ENCODE data around the gene MCF2L. TPM values are rescaled to one million over a fixed set of nuclear protein-coding genes. Genes with fewer than 3 reads are reported as not detected.
A peak's percentile ranks its signal among the peaks of the same experiment; 100 is the strongest.
"Not testable (repeated sequence)": the region's sequence is repeated elsewhere in the genome, so short reads cannot be mapped to it uniquely, and the experiment has no call there.

The MCF2L gene
- total RNA-seq, 1 experiment from 2014 or later = 22.1 TPM

DNA sequence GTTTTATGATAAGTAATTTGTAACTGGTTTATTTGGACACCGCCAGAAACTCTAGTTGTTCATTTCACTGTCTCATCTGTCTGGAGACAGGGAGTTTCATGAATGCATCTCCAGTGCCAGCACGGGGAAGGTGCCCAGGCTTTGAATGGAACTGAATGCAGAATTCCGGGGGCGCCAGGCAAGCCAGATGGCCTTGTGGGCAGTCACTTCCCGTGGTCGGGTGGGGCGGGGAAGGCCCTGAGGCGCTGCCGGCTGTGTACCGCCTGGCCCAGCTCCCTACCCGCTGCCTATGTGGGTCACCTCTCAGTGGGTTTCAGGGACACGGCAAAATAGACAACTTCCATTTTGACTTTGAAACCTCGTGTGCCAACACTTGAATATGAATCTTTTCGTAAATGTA is 28.8 kb upstream of the MCF2L start:
- intact Hi-C loops (cut with micrococcal nuclease; ENCODE audit: unreplicated experiment) = loop anchor here (10.0 kb wide), 1 partner anchor 265 kb away; the partner anchor contains the start of genes CUL4A and PCID2
- no peak overlapping the region for H3K27ac Mint-ChIP-seq (ENCODE audit: unreplicated experiment)
- TF ChIP-seq, protein P1, sequence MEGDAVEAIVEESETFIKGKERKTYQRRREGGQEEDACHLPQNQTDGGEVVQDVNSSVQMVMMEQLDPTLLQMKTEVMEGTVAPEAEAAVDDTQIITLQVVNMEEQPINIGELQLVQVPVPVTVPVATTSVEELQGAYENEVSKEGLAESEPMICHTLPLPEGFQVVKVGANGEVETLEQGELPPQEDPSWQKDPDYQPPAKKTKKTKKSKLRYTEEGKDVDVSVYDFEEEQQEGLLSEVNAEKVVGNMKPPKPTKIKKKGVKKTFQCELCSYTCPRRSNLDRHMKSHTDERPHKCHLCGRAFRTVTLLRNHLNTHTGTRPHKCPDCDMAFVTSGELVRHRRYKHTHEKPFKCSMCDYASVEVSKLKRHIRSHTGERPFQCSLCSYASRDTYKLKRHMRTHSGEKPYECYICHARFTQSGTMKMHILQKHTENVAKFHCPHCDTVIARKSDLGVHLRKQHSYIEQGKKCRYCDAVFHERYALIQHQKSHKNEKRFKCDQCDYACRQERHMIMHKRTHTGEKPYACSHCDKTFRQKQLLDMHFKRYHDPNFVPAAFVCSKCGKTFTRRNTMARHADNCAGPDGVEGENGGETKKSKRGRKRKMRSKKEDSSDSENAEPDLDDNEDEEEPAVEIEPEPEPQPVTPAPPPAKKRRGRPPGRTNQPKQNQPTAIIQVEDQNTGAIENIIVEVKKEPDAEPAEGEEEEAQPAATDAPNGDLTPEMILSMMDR (IDR thresholded peaks at IDR 0.05; ENCODE audit: insufficient read depth in 1 of 2, low read depth in 1 of 2, low read length in 1 of 2, severe bottlenecking in 1 of 2, unreplicated experiment in 1 of 2) = no peak
- peaks cover 8% of the 10 kb centered on the region for H3K9me3 Mint-ChIP-seq (ENCODE audit: unreplicated experiment)
- no peak for DNase-seq
- H3K36me3 ChIP-seq (ENCODE audit: control insufficient read depth, insufficient read depth, low read length) = no peaks in the 10 kb centered on the region
- no peaks in the 10 kb centered on the region for H3K27me3 Mint-ChIP-seq (ENCODE audit: insufficient read depth, unreplicated experiment)
- ChIA-PET POLR2A (no interaction called here), CTCF (interaction anchor here (1.5 kb wide), 1 partner anchor 9 kb away, joined by 7 read pairs; no protein-coding TSS in a partner anchor)
- peaks cover 13% of the 10 kb centered on the region for H3K36me3 Mint-ChIP-seq (ENCODE audit: insufficient read depth, unreplicated experiment)
- no TSS peak for BruUV-seq (replicated peaks)
- H3K4me3 ChIP-seq (ENCODE audit: low read depth, low read length) = no peak overlapping the region
- H3K4me3 Mint-ChIP-seq (ENCODE audit: unreplicated experiment) = no peak overlapping the region
- H3K27me3 ChIP-seq (replicated peaks; ENCODE audit: control insufficient read depth, insufficient read depth, low read length) = no peaks in the 10 kb centered on the region
- no peaks in the 10 kb centered on the region for H3K4me1 ChIP-seq
- H3K4me1 Mint-ChIP-seq (ENCODE audit: low read depth, unreplicated experiment) = peaks cover 5% of the 10 kb centered on the region
- H3K9me3 ChIP-seq = no peaks in the 10 kb centered on the region

DNA sequence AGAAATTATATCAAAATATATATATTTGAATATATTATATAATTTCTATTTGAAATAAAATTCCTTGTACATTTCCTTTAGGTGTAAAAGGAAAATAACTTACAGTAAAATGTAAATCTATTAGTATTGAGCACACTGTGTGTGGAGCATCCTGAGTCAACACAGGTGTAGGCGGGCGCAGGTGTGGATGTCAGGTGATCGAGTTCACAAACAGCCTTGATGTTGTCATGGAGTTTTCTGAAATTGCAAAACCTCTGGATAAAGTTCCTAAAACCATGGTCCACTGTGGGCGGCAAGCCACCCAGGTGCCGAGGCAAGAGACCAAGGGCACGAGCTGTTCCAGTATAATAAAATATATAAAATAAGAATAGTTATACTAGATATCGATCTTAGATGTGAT is 27.7 kb upstream of the MCF2L start:
- peaks cover 5% of the 10 kb centered on the region for H3K4me1 Mint-ChIP-seq (ENCODE audit: low read depth, unreplicated experiment)
- Histone ChIP-seq H3K9me3 (no peaks in the 10 kb centered on the region), H3K36me3 (ENCODE audit: control insufficient read depth, insufficient read depth, low read length) (no peaks in the 10 kb centered on the region), H3K27me3 (replicated peaks; ENCODE audit: control insufficient read depth, insufficient read depth, low read length) (no peaks in the 10 kb centered on the region), H3K4me3 (ENCODE audit: low read depth, low read length) (no peak overlapping the region), H3K4me1 (no peaks in the 10 kb centered on the region; the same call in 1 of the 2 replicates)
- no TSS peak for BruUV-seq (replicated peaks)
- H3K27ac Mint-ChIP-seq (ENCODE audit: unreplicated experiment) = no peak overlapping the region
- POLR2A ChIA-PET = no interaction called here
- TF ChIP-seq, protein P1 (IDR thresholded peaks at IDR 0.05; ENCODE audit: insufficient read depth in 1 of 2, low read depth in 1 of 2, low read length in 1 of 2, severe bottlenecking in 1 of 2, unreplicated experiment in 1 of 2) = no peak
- intact Hi-C loops (cut with micrococcal nuclease; ENCODE audit: unreplicated experiment) = loop anchor here (10.0 kb wide), 1 partner anchor 263 kb away; the partner anchor contains the start of genes CUL4A and PCID2
- H3K4me3 Mint-ChIP-seq (ENCODE audit: unreplicated experiment) = no peak overlapping the region
- H3K9me3 Mint-ChIP-seq (ENCODE audit: unreplicated experiment) = peaks cover 8% of the 10 kb centered on the region
- no peak for DNase-seq
- H3K36me3 Mint-ChIP-seq (ENCODE audit: insufficient read depth, unreplicated experiment) = peaks cover 13% of the 10 kb centered on the region
- CTCF ChIA-PET = no interaction called here
- H3K27me3 Mint-ChIP-seq (ENCODE audit: insufficient read depth, unreplicated experiment) = no peaks in the 10 kb centered on the region

DNA sequence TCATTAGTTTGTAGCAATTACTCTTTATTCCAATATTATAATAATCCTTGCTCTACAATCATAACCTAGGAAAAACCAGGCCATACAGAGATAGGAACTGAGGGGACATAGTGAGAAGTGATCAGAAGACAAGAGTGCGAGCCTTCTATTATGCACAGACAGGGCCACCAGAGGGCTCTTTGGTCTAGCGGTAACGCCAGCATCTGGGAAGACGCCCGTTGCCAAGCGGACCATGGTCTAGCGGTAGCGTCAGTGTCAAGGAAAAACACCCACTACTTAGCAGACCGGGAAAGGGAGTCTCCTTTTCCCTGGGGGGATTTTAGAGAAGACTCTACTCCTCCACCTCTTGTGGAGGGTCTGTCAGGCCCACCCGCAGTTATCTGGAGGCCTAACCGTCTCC is 27.2 kb upstream of the MCF2L start:
- CTCF ChIA-PET = interaction anchor here (1.8 to 3.2 kb wide), 2 partner anchors 87 to 90 kb away, joined by 6 to 44 read pairs; no protein-coding TSS in a partner anchor
- H3K36me3 ChIP-seq (ENCODE audit: control insufficient read depth, insufficient read depth, low read length); H3K4me3 ChIP-seq (ENCODE audit: low read depth, low read length); H3K27me3 Mint-ChIP-seq (ENCODE audit: insufficient read depth, unreplicated experiment); H3K9me3 Mint-ChIP-seq (ENCODE audit: unreplicated experiment); H3K4me1 Mint-ChIP-seq (ENCODE audit: low read depth, unreplicated experiment); H3K27me3 ChIP-seq (replicated peaks; ENCODE audit: control insufficient read depth, insufficient read depth, low read length); H3K9me3 ChIP-seq; H3K4me1 ChIP-seq; DNase-seq; H3K4me3 Mint-ChIP-seq (ENCODE audit: unreplicated experiment); H3K27ac Mint-ChIP-seq (ENCODE audit: unreplicated experiment); BruUV-seq (replicated peaks); POLR2A ChIA-PET: not testable (repeated sequence)
- H3K36me3 Mint-ChIP-seq (ENCODE audit: insufficient read depth, unreplicated experiment) = peaks cover 13% of the 10 kb centered on the region
- TF ChIP-seq, protein P1 (IDR thresholded peaks at IDR 0.05; ENCODE audit: insufficient read depth in 1 of 2, low read depth in 1 of 2, low read length in 1 of 2, severe bottlenecking in 1 of 2, unreplicated experiment in 1 of 2) = peak in 1 of 2 experiments; percentile 22
- intact Hi-C loops (cut with micrococcal nuclease; ENCODE audit: unreplicated experiment) = loop anchor here (1.0 to 10.0 kb wide), 3 partner anchors 61 to 263 kb away; partner anchors contain the start of genes CUL4A and PCID2

Data from Caco-2 (cell line).